Adrenal gland (tissue), 12 donors: ENCODE data around the gene SH3BP4. TPM values are rescaled to one million over a fixed set of nuclear protein-coding genes. Genes with fewer than 3 reads are reported as not detected.

Experiments used
- DNase-seq, 7 donors: peaks; one replicate each; pipeline ENCODE4 v3.0.0-alpha.2; 2019 to 2020
- H3K27ac ChIP-seq, 5 donors: fragments of 200-600 bp; sonication (generic) in 4 of 5; 1 replicate in 3 of 5; 2 replicates in 2 of 5; pipeline versions ENCODE4 v1.5.1 to v1.8.0; 2016 to 2020; ENCODE audit warnings: mild to moderate bottlenecking in 1 of 5
- H3K27me3 ChIP-seq: fragments of 200-600 bp; 2 replicates; pipeline ENCODE4 v1.8.0; 2021
- H3K36me3 ChIP-seq, 2 donors: fragments of 200-600 bp; replicated peaks in 1 of 2; 1 replicate in 1 of 2; 2 replicates in 1 of 2; pipeline versions ENCODE4 v1.5.1 to v1.8.0; 2018 to 2022
- H3K4me1 ChIP-seq, 2 donors: fragments of 200-600 bp; replicated peaks in 1 of 2; 1 replicate in 1 of 2; 2 replicates in 1 of 2; pipeline versions ENCODE4 v1.5.1 to v1.8.0; 2018 to 2021
- H3K4me3 ChIP-seq, 4 donors: fragments of 200-600 bp; sonication (generic) in 3 of 4; one replicate each; pipeline ENCODE4 v1.5.1; 2016 to 2018
- H3K9me3 ChIP-seq, 3 donors: fragments of 200-600 bp; sonication (generic) in 1 of 3; replicated peaks in 1 of 3; 1 replicate in 2 of 3; 2 replicates in 1 of 3; pipeline versions ENCODE4 v1.5.1 to v1.8.0; 2016 to 2021
- POLR2A ChIP-seq, 2 donors: fragments of 450-650 bp; IDR thresholded peaks; one replicate each; pipeline ENCODE4 v1.6.1; 2017; ENCODE audit warnings: antibody characterized with exemption in 2 of 2, mild to moderate bottlenecking in 2 of 2, moderate library complexity in 1 of 2
- WGBS, 4 donors: extraction: QIAGEN DNeasy Blood & Tissue Kit in 2 of 4; methylation state at CpG; one replicate each; pipeline versions ENCODE4 v1.1.5 to v1.1.7; 2013 to 2017; 5-methylcytosine and 5-hydroxymethylcytosine counted together
- intact Hi-C, 2 donors: fragments of 100-400 bp; cut with DNase I; formaldehyde crosslinking; loops; one replicate each; pipeline versions ENCODE4 v1.14.1 to v1.15.0; 2022 to 2023
- polyA plus RNA-seq, 3 donors: library from polyadenylated mRNA; stranded (reverse); fragments of 200-250 nt in 2 of 3; fragments of 350-450 nt in 1 of 3; fragmentation: Illumina TruSeq in 1 of 3; extraction: RNeasy Lipid Tissue Mini Kit (QIAGEN cat#74804) in 1 of 3; gene quantifications; one replicate each; pipeline ENCODE4 v1.2.3, GENCODE V29; 2013 to 2014
- total RNA-seq, 9 donors: library from RNA; depleted of rRNA in 4 of 9; stranded (reverse); fragments of >200 nt in 4 of 9; fragments of 120-200 nt in 1 of 9; fragmentation: NEBNext Ultra II Directional in 1 of 9; extraction: Animal tissue kit (Norgen Biotek cat#: 25700) in 1 of 9; gene quantifications; one replicate each; pipeline versions ENCODE4 v1.1.0 to v1.2.4, GENCODE V29; 2013 to 2023
- TF ChIP-seq, protein P1 (sequence below), 6 experiments: fragments of 450-650 bp in 4 of 6; fragments of 200-600 bp in 2 of 6; sonication (generic) in 1 of 6; IDR thresholded peaks; 1 replicate in 5 of 6; 2 replicates in 1 of 6; pipeline versions ENCODE4 v1.5.1 to v1.8.0; 2016 to 2021; ENCODE audit warnings: antibody characterized with exemption in 6 of 6, mild to moderate bottlenecking in 2 of 6, moderate library complexity in 1 of 6
- donor health status: healthy with polysubstance abuse.
- donor health status: Bipolar disorder and iron deficiency.
- donor health status: DM: yes; HTN: yes; CAD: no.
- donor health status: DM: no; HTN: no; CAD: no.
- donor health status: DM: no; HTN: no; CAD: no.
- donor health status: DM: yes; HTN: yes; CAD: no.

Gene SH3BP4
- total and polyA plus RNA-seq, 12 donors = 5.1 to 26.9 (median 19.9) TPM

DNA sequence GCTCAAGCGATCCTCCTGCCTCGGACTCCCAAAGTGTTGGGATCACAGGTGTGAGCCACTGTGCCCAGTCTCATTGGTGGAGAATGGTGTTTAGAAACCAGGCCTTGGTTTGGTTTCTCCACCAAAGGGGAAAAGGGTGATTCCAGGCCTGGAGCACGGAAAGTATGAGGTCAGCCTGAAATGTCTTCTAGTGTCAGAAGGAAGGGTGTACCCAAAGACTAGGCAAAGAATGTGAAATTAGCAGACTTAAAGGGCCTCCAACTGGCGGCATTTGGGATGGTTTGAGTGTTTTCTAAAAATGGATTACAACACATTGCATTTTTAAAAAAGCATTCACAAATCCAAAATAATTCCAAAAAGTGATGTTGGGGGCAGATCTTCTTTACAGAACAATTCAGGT is 139.6 kb downstream of the SH3BP4 start:
- Histone ChIP-seq H3K27me3 (peaks cover 8% of the 10 kb centered on the region), H3K36me3 (no peaks in the 10 kb centered on the region), H3K4me3 (no peak overlapping the region), H3K27ac (no peak overlapping the region), H3K4me1 (no peaks in the 10 kb centered on the region), H3K9me3 (no peaks in the 10 kb centered on the region)
- TF ChIP-seq, protein P1, sequence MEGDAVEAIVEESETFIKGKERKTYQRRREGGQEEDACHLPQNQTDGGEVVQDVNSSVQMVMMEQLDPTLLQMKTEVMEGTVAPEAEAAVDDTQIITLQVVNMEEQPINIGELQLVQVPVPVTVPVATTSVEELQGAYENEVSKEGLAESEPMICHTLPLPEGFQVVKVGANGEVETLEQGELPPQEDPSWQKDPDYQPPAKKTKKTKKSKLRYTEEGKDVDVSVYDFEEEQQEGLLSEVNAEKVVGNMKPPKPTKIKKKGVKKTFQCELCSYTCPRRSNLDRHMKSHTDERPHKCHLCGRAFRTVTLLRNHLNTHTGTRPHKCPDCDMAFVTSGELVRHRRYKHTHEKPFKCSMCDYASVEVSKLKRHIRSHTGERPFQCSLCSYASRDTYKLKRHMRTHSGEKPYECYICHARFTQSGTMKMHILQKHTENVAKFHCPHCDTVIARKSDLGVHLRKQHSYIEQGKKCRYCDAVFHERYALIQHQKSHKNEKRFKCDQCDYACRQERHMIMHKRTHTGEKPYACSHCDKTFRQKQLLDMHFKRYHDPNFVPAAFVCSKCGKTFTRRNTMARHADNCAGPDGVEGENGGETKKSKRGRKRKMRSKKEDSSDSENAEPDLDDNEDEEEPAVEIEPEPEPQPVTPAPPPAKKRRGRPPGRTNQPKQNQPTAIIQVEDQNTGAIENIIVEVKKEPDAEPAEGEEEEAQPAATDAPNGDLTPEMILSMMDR (IDR thresholded peaks at IDR 0.05) = no peak
- TF ChIP-seq POLR2A (IDR thresholded peaks at IDR 0.05) = no peak
- 93 to 98% (median 94%) methylated on average over 4 of the region's 4 CpGs for WGBS, 4 donors
- DNase-seq = no peak
- intact Hi-C loops = no loop called here

DNA sequence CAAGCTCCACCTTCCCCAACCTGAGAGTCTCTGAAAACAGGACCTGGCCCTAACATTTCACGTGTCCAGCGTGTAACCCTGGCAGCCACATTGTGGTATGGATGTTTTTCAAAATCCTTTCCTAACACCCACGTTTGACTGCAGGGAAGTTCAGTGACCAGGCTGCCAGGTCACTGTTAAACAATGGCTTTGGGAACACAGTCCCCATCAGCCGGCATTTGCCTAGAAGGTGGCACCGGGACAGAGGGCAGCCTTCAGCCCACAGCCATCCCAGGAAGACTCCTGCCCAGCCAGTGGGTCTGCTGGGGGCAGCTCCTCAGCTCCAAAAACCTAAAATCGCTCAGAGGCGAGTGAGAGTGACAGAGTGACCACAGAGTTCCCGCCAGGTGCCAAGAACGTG is 140.2 kb downstream of the SH3BP4 start:
- DNase-seq = no peak
- Histone ChIP-seq H3K9me3 (no peaks in the 10 kb centered on the region), H3K36me3 (no peaks in the 10 kb centered on the region), H3K4me3 (no peak overlapping the region), H3K27ac (no peak overlapping the region), H3K27me3 (peaks cover 8% of the 10 kb centered on the region), H3K4me1 (no peaks in the 10 kb centered on the region)
- TF ChIP-seq, protein P1 (IDR thresholded peaks at IDR 0.05) = no peak
- TF ChIP-seq POLR2A (IDR thresholded peaks at IDR 0.05) = no peak
- WGBS, 4 donors = 84 to 90% (median 89%) methylated on average over 8 to 9 of the region's 9 CpGs
- intact Hi-C loops = no loop called here

DNA sequence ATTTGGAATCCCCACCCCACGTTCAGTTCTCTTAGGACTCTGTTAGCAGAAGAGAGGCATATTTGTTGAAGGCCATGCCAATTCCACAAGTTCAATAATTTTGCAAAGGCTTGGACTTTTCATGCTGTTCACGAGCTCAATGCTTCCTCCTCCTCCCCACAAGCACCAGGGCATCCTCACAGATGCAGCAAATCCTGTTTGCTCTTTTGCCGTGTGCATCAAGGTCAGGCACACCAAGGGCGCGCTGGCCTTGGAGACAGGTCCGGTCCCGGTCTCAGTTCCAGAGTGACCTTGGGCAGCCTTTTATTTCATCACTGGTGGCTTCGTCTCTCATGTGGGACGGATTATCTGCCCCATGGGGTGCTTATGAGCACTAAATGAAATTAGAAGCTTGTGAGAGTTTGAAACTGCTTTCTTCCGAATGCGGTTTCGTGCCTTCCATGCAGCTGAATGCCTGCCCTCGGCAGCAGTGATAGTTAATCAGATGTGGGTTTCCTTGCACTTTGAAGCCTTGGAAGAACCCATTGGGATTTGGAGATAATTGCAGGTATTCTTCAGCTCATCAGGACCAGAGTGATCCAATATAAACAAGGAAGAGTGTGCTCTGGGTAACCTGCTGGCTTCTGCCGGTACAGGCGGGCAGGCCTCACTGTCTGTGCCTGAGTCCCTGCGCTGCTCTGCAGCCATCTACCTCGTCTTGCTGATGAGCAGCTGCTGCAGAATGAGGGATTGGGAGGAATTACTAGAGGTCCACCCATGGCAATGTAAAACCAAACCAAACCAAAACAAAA is 140.8 kb downstream of the SH3BP4 start:
- H3K4me1 ChIP-seq = no peaks in the 10 kb centered on the region
- peak in 2 of 7 donors; percentile 24 to 29 for DNase-seq
- intact Hi-C loops = no loop called here
- no peak for TF ChIP-seq POLR2A (IDR thresholded peaks at IDR 0.05)
- TF ChIP-seq, protein P1 (IDR thresholded peaks at IDR 0.05) = no peak
- H3K4me3 ChIP-seq = no peak overlapping the region
- no peaks in the 10 kb centered on the region for H3K36me3 ChIP-seq
- peaks cover 8% of the 10 kb centered on the region for H3K27me3 ChIP-seq
- H3K9me3 ChIP-seq = no peaks in the 10 kb centered on the region
- no peak overlapping the region for H3K27ac ChIP-seq
- WGBS, 4 donors = 62 to 77% (median 66%) methylated on average over 12 to 17 of the region's 17 CpGs

DNA sequence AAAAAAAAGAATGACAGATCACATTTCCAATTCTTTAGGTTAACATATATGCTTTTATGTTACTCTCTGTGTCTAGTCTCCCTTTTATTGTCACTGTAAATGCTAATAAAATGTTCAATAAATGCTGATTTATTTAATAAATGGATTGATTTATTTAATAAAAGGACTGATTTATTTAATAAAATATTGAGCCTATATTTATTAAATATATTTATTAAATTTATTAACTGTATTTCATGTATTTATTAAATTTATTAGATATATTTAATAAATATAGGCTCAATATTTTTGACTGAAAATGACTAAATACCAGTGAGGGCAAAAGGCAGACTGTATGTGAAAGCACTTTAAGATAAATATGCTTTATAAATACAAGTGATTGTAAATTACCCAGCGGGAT is 142.6 kb downstream of the SH3BP4 start:
- 92 to 94% (median 93%) methylated on average over 1 of the region's 1 CpG for WGBS, 4 donors
- Histone ChIP-seq H3K9me3 (no peaks in the 10 kb centered on the region), H3K27me3 (peaks cover 5% of the 10 kb centered on the region), H3K4me3 (no peak overlapping the region), H3K36me3 (no peaks in the 10 kb centered on the region), H3K4me1 (no peaks in the 10 kb centered on the region), H3K27ac (no peak overlapping the region)
- TF ChIP-seq, protein P1 (IDR thresholded peaks at IDR 0.05) = no peak
- no peak for TF ChIP-seq POLR2A (IDR thresholded peaks at IDR 0.05)
- no peak for DNase-seq
- intact Hi-C loops = no loop called here
